ENCODE results near the gene GRB7. TPM values are rescaled to one million over a fixed set of nuclear protein-coding genes. Genes with fewer than 3 reads are reported as not detected.
"Not testable (repeated sequence)": the region's sequence is repeated elsewhere in the genome, so short reads cannot be mapped to it uniquely, and the experiment has no call there.

GRB7 gene
- total RNA-seq, 2 donors from 2014 or later = 1.3 to 2.5 TPM

DNA sequence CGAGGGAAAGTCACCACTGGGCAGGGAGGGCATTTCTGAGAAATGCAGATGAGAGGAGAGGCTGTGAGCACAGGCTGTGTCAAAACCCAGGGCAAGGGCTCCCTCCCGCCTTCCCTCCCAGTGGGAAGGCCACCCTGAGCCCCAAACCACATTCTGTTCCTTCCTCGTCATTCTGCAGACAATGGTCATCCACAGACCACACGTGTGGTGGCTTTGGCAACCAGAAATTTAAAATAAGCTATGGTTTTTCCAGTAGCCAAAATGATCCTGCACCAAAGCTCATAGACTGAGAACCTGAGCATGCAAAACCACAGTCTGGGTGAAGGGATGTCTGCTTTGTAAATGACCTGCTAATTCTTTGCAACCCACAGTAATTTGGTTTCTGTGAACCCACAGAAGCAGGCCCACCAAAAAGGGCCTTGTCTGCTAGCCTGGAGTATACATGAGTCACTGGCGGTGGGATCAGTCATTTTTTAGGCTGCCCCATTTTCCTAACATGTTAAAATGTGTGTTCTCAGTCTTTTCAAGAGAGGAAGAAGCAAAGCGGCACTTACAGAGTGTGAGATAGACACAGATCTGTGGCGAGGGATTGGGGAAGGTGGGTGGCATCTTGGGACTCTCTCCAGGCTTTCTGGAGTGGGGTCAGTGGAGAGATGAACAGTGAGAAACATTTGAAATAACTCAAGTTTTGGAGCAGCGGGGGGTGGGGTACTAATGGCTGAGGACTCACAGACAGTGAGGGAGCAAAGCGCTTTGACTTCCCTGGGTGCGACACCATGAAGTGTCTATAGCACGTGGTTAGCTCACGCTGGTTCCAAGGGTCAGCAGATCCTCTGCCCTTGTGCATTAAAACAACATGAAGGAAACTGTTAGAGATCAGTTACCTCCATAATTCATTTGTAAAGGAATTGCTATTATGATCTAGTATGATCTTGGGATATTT lies 20.5 kb downstream of the GRB7 start:
- DNase-seq (no peak), ATAC-seq (no peak)
- intact Hi-C loops (cut with DNase I) = no loop called here

DNA sequence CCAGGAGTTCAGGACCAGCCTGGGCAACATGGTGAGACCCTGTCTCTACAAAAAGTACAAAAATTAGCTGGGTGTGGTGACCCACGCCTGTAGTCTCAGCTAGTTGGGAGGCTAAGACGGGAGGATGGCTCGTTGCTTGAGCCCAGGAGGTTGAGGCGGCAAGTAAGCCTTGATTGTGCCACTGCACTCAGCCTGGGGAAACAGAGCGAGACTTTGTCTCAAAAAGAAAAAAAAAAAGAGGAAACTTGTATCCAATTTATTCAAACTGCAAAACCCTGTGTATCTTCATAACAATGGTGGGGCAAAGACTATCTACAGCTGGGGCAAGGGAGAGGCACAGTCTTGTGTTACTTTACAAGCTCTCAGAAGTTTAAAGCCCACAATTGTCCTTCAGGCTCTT lies 21.5 kb downstream of the GRB7 start:
- intact Hi-C loops (cut with DNase I) = no loop called here
- ATAC-seq = no peak
- DNase-seq = no peak

- no peak for DNase-seq
- no peak for ATAC-seq
- intact Hi-C loops (cut with DNase I) = no loop called here
These were observed 24.2 kb downstream of the GRB7 start for GRCh38 chr17:39761861-39762496.

GRCh38 chr17:39763051-39763820 lies 25.5 kb downstream of the GRB7 start:
- DNase-seq = no peak
- intact Hi-C loops (cut with DNase I) = no loop called here
- no peak for ATAC-seq

DNA sequence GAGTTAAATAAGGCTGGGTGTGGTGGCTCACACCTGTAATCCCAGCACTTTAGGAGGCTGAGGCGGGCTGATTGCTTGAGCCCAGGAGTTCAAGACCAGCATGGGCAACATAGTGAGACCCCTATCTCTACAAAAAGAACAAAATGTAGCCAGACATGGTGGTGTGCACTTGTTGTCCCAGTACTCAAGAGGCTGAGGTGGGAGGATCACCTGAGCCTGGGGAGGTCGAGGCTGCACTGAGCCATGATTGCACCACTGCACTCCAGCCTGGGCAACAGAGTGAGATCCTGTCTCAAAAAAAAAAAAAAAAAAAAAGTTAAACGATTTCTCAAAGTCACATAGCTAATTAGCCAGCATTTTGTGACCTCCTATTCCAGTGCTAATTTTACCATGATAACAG lies 26.4 kb downstream of the GRB7 start:
- ATAC-seq; DNase-seq; intact Hi-C loops (cut with DNase I): not testable (repeated sequence)

GRCh38 chr17:39765175-39765574 lies 27.4 kb downstream of the GRB7 start:
- intact Hi-C loops (cut with DNase I) = no loop called here
- DNase-seq (no peak), ATAC-seq (no peak)

GRCh38 chr17:39765766-39766165 lies 28.0 kb downstream of the GRB7 start:
- ATAC-seq = no peak
- intact Hi-C loops (cut with DNase I) = no loop called here

GRCh38 chr17:39767147-39767546 lies 29.4 kb downstream of the GRB7 start:
- intact Hi-C loops (cut with DNase I) = no loop called here
- no peak for ATAC-seq
- DNase-seq = no peak

More at GRCh38 chr17:39765766-39766165, 28.0 kb downstream of the GRB7 start:
- DNase-seq = no peak

DNA sequence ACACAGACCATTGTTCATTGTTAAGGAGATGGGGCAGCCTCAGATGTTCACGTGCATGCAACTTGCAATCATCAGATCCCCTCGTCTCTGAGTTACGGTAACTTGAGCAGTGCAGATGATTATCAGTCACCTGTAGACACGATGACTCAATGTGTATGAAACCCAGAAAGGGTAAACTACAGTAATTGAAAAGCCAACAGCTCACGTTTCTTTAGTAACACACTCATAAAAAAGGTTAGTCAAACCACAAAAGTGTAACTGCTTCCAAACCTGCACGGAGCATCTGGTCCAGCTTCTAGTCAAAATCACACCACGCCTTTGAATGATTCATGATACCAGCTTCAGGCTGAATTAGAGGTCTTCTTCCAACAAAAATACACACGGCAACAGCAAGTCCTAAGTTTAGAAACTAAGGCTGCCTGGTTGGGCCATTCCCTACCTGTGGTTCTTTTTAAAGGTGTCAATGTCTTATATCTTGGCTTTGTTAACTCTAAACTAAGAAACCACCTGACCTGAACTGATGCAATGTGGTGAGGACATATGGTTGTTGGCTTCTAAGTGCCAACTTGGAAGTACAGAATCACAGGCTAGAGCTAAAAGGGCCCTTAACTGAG lies 32.3 kb downstream of the GRB7 start:
- DNase-seq (no peak), ATAC-seq (peak in 1 of 2 donors; percentile 41)
- intact Hi-C loops (cut with DNase I) = no loop called here

DNA sequence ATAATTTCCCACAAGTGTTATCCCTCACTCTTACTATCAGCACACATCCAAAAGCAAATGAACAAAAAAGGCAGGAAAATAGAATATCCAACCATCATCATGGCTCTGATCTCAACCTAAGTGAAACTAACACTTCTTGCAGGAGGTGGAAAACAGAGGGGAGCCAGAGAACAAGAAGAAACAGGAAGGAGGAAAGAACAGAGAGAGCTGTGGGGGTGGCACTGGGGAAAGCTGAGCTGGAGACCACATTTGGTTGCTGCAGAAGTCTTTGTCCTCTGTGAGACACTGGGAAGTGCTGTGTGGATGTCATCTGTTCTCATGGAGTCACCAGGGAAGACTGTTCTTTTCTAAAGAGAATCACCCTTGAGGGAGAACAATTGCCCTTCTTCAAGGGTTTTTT lies 34.7 kb downstream of the GRB7 start:
- ATAC-seq = no peak
- no peak for DNase-seq
- intact Hi-C loops (cut with DNase I) = no loop called here

- ATAC-seq = no peak
- no peak for DNase-seq
- intact Hi-C loops (cut with DNase I) = no loop called here
These were observed 35.5 kb downstream of the GRB7 start for GRCh38 chr17:39772987-39773934.

- DNase-seq (no peak), ATAC-seq (no peak)
- intact Hi-C loops (cut with DNase I) = no loop called here
These were observed 36.3 kb downstream of the GRB7 start for GRCh38 chr17:39774047-39774446.

DNA sequence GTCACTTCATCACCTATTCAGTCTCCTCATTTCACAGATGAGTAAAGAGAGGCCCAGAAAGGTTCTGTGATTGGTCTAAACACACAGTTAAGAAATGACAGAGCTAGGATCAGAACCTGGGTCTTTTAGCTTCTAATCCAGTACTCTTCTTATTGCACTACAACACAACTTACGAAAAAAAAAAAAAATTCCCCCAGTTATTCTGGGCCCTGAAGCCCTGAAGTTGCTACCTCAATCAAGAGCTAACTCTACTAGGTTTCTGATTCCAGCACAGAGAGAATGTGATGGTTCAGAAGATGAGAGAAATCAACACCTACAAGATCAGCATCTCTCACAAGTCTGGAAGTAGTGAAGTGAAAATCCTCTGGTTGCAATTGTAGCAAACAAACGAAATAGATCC lies 37.3 kb downstream of the GRB7 start:
- intact Hi-C loops (cut with DNase I) = no loop called here
- DNase-seq = no peak
- no peak for ATAC-seq

DNA sequence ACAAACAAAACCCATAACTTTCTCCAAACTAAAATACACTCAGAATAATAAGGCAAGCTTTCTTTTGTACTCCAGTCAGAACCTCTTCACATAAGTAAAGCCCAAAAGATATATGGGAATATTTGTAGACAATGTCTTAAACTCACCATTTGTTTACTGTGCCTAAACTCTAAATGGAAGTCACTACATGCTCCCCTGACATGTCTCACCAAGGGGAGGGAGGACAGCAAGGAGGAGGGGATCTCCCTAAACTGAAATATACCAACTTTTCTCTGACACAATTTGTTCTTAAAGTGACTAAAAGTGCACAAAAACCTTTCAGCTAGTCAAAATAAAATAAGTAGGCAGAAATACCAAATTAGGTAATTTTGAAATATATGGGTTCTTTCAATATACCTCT lies 38.5 kb downstream of the GRB7 start:
- ATAC-seq (no peak), DNase-seq (no peak)
- intact Hi-C loops (cut with DNase I) = no loop called here

- ATAC-seq (no peak), DNase-seq (no peak)
- intact Hi-C loops (cut with DNase I) = no loop called here
These were observed 40.0 kb downstream of the GRB7 start for GRCh38 chr17:39777534-39778365.

DNA sequence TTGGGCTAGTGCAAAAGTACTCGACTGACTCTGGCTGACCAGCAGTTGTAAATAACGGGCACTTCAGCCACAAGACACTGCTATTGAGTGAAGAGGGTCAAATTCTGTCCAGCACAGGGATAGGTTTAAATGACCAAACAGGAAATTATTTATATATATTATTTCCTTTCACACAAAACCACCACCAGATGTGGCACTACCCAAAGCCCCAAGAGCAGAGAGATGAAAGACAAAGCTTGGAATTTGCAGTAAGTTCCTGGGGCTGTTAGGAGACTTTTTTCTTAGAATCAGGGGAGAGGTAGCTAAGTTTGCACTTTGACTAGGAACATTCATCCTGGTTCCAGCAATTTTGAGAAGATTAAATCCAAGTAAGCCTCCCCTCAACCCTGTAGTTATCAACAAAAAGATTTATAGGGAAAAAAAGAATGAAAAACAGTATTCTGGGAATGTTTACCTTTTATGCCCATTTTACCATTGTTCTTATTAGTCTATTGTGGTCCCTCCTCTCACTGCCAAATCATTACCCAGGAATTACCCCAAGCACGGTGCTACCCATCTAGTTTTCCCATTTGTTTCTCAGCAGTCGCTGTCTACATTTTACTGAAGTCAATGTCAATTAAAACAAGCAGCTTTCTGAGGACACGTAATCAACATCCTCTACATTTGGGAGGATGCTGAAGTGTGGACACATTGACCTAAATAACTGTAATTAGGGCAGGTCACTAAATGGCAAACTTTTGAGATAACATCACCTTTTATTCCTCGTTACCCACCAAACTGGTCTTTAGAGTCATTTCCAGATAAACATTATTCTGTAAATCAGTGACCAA lies 43.5 kb downstream of the GRB7 start:
- ATAC-seq (no peak), DNase-seq (no peak)
- intact Hi-C loops (cut with DNase I) = no loop called here

- no peak for DNase-seq
These were observed 44.1 kb downstream of the GRB7 start for GRCh38 chr17:39781861-39782213.

More at GRCh38 chr17:39781861-39782213, 44.1 kb downstream of the GRB7 start:
- intact Hi-C loops (cut with DNase I) = no loop called here
- no peak for ATAC-seq
